Measurements from ENCODE around the gene TNNT3.

DNA sequence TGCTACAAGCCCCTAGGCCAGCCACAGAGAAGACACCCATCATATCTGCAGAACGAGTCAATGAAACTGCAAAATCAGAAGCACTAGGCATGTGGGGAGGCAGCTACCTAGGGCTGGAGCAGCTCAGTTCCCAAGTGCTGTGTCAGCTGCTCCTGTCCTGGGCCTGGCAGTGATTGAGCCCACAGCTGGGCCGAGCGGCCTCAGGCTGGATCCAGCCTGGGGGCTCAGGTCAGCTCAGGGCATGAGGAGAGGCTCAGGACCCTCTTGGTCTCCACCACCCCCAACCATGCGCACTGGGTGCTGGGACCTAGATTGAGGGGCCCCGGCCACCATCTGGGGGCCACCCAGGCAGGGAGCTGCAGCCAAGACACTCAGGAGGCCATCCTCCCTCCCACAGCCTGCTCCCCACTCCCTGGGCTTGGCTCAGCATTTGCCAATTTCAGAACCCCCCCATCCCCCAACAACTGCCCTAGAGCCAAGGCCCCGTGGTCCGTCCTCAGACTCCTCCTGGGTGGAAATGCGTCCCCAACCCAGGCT is 2.4 kb upstream of the TNNT3 start:
- TF ChIP-seq, protein P1, sequence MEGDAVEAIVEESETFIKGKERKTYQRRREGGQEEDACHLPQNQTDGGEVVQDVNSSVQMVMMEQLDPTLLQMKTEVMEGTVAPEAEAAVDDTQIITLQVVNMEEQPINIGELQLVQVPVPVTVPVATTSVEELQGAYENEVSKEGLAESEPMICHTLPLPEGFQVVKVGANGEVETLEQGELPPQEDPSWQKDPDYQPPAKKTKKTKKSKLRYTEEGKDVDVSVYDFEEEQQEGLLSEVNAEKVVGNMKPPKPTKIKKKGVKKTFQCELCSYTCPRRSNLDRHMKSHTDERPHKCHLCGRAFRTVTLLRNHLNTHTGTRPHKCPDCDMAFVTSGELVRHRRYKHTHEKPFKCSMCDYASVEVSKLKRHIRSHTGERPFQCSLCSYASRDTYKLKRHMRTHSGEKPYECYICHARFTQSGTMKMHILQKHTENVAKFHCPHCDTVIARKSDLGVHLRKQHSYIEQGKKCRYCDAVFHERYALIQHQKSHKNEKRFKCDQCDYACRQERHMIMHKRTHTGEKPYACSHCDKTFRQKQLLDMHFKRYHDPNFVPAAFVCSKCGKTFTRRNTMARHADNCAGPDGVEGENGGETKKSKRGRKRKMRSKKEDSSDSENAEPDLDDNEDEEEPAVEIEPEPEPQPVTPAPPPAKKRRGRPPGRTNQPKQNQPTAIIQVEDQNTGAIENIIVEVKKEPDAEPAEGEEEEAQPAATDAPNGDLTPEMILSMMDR (IDR thresholded peaks at IDR 0.05), result no peak
- TF ChIP-seq POLR2A (IDR thresholded peaks at IDR 0.05) (no peak), POLR2AphosphoS5 (IDR thresholded peaks at IDR 0.05) (no peak), EP300 (IDR thresholded peaks at IDR 0.05) (no peak)

Data from stomach (tissue), 4 donors.